HepG2 (cell line): ENCODE results near the gene TUBGCP6. TPM values are rescaled to one million over a fixed set of nuclear protein-coding genes. Genes with fewer than 3 reads are reported as not detected.

ENCODE experiments used
- ATAC-seq: fragments of 200-7000 bp; cut with Tn5 transposase; 3 replicates; pipeline ENCODE4 v1.9.1; 2020; ENCODE audit warnings: mild to moderate bottlenecking, moderate library complexity
- BruUV-seq: library from RNA; stranded (reverse); fragments of 400-500 nt; replicated peaks from 2 replicates; lab custom pipeline; 2021; lab: Mats Ljungman, UMichigan
- CTCF ChIA-PET: fragments of 300-600 bp; formaldehyde crosslinking; extraction: SDS; loops from one replicate; lab custom pipeline; 2021; ENCODE audit warnings: low total read pairs, inconsistent platforms, low intra/inter-chr PET ratio; lab: Yijun Ruan, JAX
- POLR2A ChIA-PET: fragments of 350-600 bp; sonication (Branson Sonifier 250); formaldehyde crosslinking; loops from one replicate; lab custom pipeline; 2020; ENCODE audit warnings: antibody characterized with exemption, inconsistent platforms; lab: Yijun Ruan, JAX
- DNase-seq: peaks from one replicate; pipeline ENCODE4 v3.0.0-alpha.2; 2015; ENCODE audit warnings: low spot score
- FAIRE-seq: peaks from 3 replicates; lab custom pipeline; 2011; peaks lifted over from hg19 to GRCh38; lab: Jason Lieb, UNC
- H2AFZ ChIP-seq: one replicate; pipeline ENCODE4 v1.6.1; 2011; ENCODE audit warnings: low read length, inconsistent platforms
- H3K27ac ChIP-seq: fragments of 300-600 bp; 3 replicates; pipeline ENCODE4 v1.8.0; 2011; ENCODE audit warnings: mixed run types, mild to moderate bottlenecking, mixed read lengths, low read length, inconsistent platforms; ENCODE audit not compliant: insufficient read depth; ENCODE audit errors: extremely low read length
- H3K27me3 ChIP-seq, 2 experiments: fragments of 200-600 bp in 1 of 2; 2 replicates in 1 of 2; 3 replicates in 1 of 2; pipeline versions ENCODE4 v1.6.0 to v1.8.0; 2011; ENCODE audit warnings: low read length in 2 of 2, mild to moderate bottlenecking in 2 of 2, moderate library complexity in 2 of 2, inconsistent platforms in 1 of 2; ENCODE audit not compliant: insufficient read depth in 2 of 2, control insufficient read depth in 1 of 2
- H3K36me3 ChIP-seq, 2 experiments: fragments of 200-600 bp in 1 of 2; replicated peaks in 1 of 2; 2 replicates in 1 of 2; 3 replicates in 1 of 2; pipeline versions ENCODE4 v1.5.1 to v1.8.0; 2011; ENCODE audit warnings: low read length in 2 of 2, inconsistent platforms in 1 of 2; ENCODE audit not compliant: insufficient read depth in 2 of 2, control insufficient read depth in 1 of 2
- H3K4me1 ChIP-seq: 2 replicates; pipeline ENCODE4 v1.5.1; 2012; ENCODE audit warnings: low read length, inconsistent platforms; ENCODE audit not compliant: insufficient read depth
- H3K4me2 ChIP-seq: 2 replicates; pipeline ENCODE4 v1.6.0; 2011; ENCODE audit warnings: low read depth, low read length, inconsistent platforms
- H3K4me3 ChIP-seq, 3 experiments: fragments of 200-600 bp in 1 of 3; sonication (generic), shearing (Covaris generic) in 1 of 3; replicated peaks in 1 of 3; 2 replicates each; pipeline ENCODE4 v1.5.1; 2011 to 2016; ENCODE audit warnings: low read length in 3 of 3, inconsistent platforms in 2 of 3, low read depth in 2 of 3, mild to moderate bottlenecking in 2 of 3, control low read depth in 1 of 3, mixed read lengths in 1 of 3; ENCODE audit not compliant: insufficient read depth in 1 of 3
- H3K79me2 ChIP-seq: one replicate; pipeline ENCODE4 v1.6.1; 2011; ENCODE audit warnings: low read length, inconsistent platforms; ENCODE audit not compliant: insufficient read depth
- H3K9ac ChIP-seq: 2 replicates; pipeline ENCODE4 v1.6.0; 2011; ENCODE audit warnings: mild to moderate bottlenecking, low read depth, low read length, inconsistent platforms; ENCODE audit not compliant: insufficient read depth
- H3K9me3 ChIP-seq: 2 replicates; pipeline ENCODE4 v1.5.1; 2012; ENCODE audit warnings: mild to moderate bottlenecking, low read length
- H4K20me1 ChIP-seq: 2 replicates; pipeline ENCODE4 v1.6.0; 2011; ENCODE audit warnings: inconsistent platforms, mild to moderate bottlenecking, low read length, moderate library complexity; ENCODE audit not compliant: insufficient read depth
- CENPX ChIP-seq: sonication (generic); formaldehyde crosslinking; IDR thresholded peaks from 2 replicates; pipeline ENCODE4 v1.9.0; 2021; ENCODE audit warnings: mild to moderate bottlenecking, missing genetic modification reagents, moderate library complexity
- GABPB1 ChIP-seq: IDR thresholded peaks from 2 replicates; pipeline ENCODE4 v1.6.1; 2016; ENCODE audit warnings: mild to moderate bottlenecking, missing genetic modification reagents, moderate library complexity, missing compliant biosample characterization
- HOXA5 ChIP-seq: sonication (generic); formaldehyde crosslinking; IDR thresholded peaks from 2 replicates; pipeline ENCODE4 v1.4.0; 2020; ENCODE audit warnings: missing genetic modification reagents
- MTF2 ChIP-seq: sonication (generic); formaldehyde crosslinking; IDR thresholded peaks from 2 replicates; pipeline ENCODE4 v1.5.0; 2020; ENCODE audit warnings: missing genetic modification reagents, borderline replicate concordance
- PAX8 ChIP-seq: sonication (generic); formaldehyde crosslinking; IDR thresholded peaks from 2 replicates; pipeline ENCODE4 v1.8.0; 2022; ENCODE audit warnings: mild to moderate bottlenecking, missing genetic modification reagents, borderline replicate concordance
- RXRB ChIP-seq: IDR thresholded peaks from 2 replicates; pipeline ENCODE4 v1.6.1; 2016; ENCODE audit warnings: borderline replicate concordance, missing genetic modification reagents, missing compliant biosample characterization
- ZBTB1 ChIP-seq: sonication (generic); formaldehyde crosslinking; IDR thresholded peaks from 2 replicates; pipeline ENCODE4 v1.4.0; 2020; ENCODE audit warnings: missing genetic modification reagents, borderline replicate concordance
- ZMYM3 ChIP-seq: sonication (generic); formaldehyde crosslinking; IDR thresholded peaks from 2 replicates; pipeline ENCODE4 v1.5.1; 2020; ENCODE audit warnings: mild to moderate bottlenecking, missing genetic modification reagents
- ZNF678 ChIP-seq: sonication (generic); formaldehyde crosslinking; IDR thresholded peaks from 2 replicates; pipeline ENCODE4 v1.4.0; 2020; ENCODE audit warnings: mild to moderate bottlenecking, missing genetic modification reagents
- ZNF883 ChIP-seq: sonication (generic); formaldehyde crosslinking; IDR thresholded peaks from 2 replicates; pipeline ENCODE4 v1.5.1; 2020; ENCODE audit warnings: mild to moderate bottlenecking, missing genetic modification reagents; ENCODE audit errors: not compliant biosample characterization
- WGBS: methylation state at CpG from one replicate; pipeline ENCODE4 v1.1.6; 2017; ENCODE audit warnings: low lambda C conversion rate; 5-methylcytosine and 5-hydroxymethylcytosine counted together
- in situ Hi-C: cut with HindIII; loops from 2 replicates; pipeline ENCODE4 v1.10.0; 2017; ENCODE audit warnings: low pct_unique_long_range_greater_than_20kb; ENCODE audit not compliant: extremely low pct_ligation_motif_present
- intact Hi-C: fragments of 100-400 bp; cut with micrococcal nuclease; formaldehyde crosslinking; loops from one replicate; pipeline ENCODE4 v1.10.0; 2022; ENCODE audit not compliant: unreplicated experiment
- polyA plus RNA-seq, 8 experiments: library from polyadenylated mRNA; depleted of rRNA in 3 of 8; stranded (reverse) in 7 of 8; unstranded in 1 of 8; fragments of >200 nt; fragmentation: Illumina TruSeq in 4 of 8; extraction: Trizol in 4 of 8; gene quantifications; 2 replicates each; pipeline versions ENCODE4 v1.2.1 to v1.2.3, GENCODE V29; 2011 to 2016; ENCODE audit warnings: low read depth in 4 of 8, missing spikeins in 1 of 8, mixed read lengths in 1 of 8; ENCODE audit not compliant: insufficient read depth in 1 of 8
- total RNA-seq, 5 experiments: library from RNA; depleted of rRNA; stranded (reverse); fragments of >200 nt; fragmentation: Illumina TruSeq; extraction: Trizol; gene quantifications; 2 replicates each; pipeline ENCODE4 v1.2.3, GENCODE V29; 2016; ENCODE audit warnings: low read depth in 1 of 5
- TF ChIP-seq, protein P1 (sequence below): sonication (generic); formaldehyde crosslinking; IDR thresholded peaks from 2 replicates; pipeline ENCODE4 v1.5.1; 2020; ENCODE audit warnings: mild to moderate bottlenecking, moderate library complexity, missing genetic modification reagents
- TF ChIP-seq, protein P2 (sequence below): sonication (generic); formaldehyde crosslinking; IDR thresholded peaks from 2 replicates; pipeline ENCODE4 v1.8.0; 2022; ENCODE audit warnings: missing genetic modification reagents, mild to moderate bottlenecking, moderate library complexity, borderline replicate concordance
- TF ChIP-seq, protein P3 (sequence below): sonication (generic); formaldehyde crosslinking; IDR thresholded peaks from 2 replicates; pipeline ENCODE4 v1.4.0; 2020; ENCODE audit warnings: mild to moderate bottlenecking, missing genetic modification reagents

TUBGCP6 gene
- total and polyA plus RNA-seq, 2 of the 13 experiments (the other 11 are each of a cell fraction or from before 2014, with no cell fraction given) = 14.6 to 15.7 TPM

DNA sequence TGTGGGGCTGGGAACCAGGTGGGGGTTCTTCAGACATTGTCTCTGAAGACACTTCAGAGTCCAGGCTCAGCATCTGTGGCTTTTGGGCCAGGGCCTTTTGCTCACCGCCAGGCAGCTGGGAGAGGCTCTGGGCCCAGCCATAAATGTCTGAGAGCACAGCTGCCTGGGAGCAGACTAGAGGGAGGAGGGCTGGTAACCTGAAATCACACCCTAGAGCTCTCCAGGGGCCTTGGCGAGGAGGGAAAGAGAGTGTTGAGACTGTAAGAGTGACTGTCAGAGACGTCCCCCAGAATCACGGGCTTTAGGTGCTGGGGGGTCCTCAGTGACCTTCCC, 55.0 kb downstream of the TUBGCP6 start:
- Histone ChIP-seq H3K27me3 (no peaks in the 10 kb centered on the region), H3K9me3 (no peaks in the 10 kb centered on the region), H4K20me1 (peaks cover 2% of the 10 kb centered on the region; the same call in 1 of the 2 replicates), H3K9ac (no peak overlapping the region), H3K27ac (no peak overlapping the region), H2AFZ (no peak overlapping the region), H3K36me3 (peaks cover 12 to 22% of the 10 kb centered on the region in 2 experiments; a peak in 4 of 5 replicates), H3K79me2 (peaks cover 18% of the 10 kb centered on the region), H3K4me3 (no peak overlapping the region), H3K4me2 (no peak overlapping the region), H3K4me1 (peaks cover 16% of the 10 kb centered on the region)
- TF ChIP-seq, protein P1, sequence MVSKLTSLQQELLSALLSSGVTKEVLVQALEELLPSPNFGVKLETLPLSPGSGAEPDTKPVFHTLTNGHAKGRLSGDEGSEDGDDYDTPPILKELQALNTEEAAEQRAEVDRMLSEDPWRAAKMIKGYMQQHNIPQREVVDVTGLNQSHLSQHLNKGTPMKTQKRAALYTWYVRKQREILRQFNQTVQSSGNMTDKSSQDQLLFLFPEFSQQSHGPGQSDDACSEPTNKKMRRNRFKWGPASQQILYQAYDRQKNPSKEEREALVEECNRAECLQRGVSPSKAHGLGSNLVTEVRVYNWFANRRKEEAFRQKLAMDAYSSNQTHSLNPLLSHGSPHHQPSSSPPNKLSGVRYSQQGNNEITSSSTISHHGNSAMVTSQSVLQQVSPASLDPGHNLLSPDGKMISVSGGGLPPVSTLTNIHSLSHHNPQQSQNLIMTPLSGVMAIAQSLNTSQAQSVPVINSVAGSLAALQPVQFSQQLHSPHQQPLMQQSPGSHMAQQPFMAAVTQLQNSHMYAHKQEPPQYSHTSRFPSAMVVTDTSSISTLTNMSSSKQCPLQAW = no peak
- TF ChIP-seq RXRB (no peak), MTF2 (CRISPR knock-in tag) (no peak), ZMYM3 (CRISPR knock-in tag) (no peak), ZBTB1 (CRISPR knock-in tag) (no peak), ZNF883 (CRISPR knock-in tag) (no peak), GABPB1 (CRISPR knock-in tag) (no peak), CENPX (no peak), HOXA5 (CRISPR knock-in tag) (no peak), ZNF678 (CRISPR knock-in tag) (no peak), PAX8 (CRISPR knock-in tag) (no peak)
- TF ChIP-seq, protein P2, sequence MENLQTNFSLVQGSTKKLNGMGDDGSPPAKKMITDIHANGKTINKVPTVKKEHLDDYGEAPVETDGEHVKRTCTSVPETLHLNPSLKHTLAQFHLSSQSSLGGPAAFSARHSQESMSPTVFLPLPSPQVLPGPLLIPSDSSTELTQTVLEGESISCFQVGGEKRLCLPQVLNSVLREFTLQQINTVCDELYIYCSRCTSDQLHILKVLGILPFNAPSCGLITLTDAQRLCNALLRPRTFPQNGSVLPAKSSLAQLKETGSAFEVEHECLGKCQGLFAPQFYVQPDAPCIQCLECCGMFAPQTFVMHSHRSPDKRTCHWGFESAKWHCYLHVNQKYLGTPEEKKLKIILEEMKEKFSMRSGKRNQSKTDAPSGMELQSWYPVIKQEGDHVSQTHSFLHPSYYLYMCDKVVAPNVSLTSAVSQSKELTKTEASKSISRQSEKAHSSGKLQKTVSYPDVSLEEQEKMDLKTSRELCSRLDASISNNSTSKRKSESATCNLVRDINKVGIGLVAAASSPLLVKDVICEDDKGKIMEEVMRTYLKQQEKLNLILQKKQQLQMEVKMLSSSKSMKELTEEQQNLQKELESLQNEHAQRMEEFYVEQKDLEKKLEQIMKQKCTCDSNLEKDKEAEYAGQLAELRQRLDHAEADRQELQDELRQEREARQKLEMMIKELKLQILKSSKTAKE (CRISPR knock-in tag) = no peak
- TF ChIP-seq, protein P3, sequence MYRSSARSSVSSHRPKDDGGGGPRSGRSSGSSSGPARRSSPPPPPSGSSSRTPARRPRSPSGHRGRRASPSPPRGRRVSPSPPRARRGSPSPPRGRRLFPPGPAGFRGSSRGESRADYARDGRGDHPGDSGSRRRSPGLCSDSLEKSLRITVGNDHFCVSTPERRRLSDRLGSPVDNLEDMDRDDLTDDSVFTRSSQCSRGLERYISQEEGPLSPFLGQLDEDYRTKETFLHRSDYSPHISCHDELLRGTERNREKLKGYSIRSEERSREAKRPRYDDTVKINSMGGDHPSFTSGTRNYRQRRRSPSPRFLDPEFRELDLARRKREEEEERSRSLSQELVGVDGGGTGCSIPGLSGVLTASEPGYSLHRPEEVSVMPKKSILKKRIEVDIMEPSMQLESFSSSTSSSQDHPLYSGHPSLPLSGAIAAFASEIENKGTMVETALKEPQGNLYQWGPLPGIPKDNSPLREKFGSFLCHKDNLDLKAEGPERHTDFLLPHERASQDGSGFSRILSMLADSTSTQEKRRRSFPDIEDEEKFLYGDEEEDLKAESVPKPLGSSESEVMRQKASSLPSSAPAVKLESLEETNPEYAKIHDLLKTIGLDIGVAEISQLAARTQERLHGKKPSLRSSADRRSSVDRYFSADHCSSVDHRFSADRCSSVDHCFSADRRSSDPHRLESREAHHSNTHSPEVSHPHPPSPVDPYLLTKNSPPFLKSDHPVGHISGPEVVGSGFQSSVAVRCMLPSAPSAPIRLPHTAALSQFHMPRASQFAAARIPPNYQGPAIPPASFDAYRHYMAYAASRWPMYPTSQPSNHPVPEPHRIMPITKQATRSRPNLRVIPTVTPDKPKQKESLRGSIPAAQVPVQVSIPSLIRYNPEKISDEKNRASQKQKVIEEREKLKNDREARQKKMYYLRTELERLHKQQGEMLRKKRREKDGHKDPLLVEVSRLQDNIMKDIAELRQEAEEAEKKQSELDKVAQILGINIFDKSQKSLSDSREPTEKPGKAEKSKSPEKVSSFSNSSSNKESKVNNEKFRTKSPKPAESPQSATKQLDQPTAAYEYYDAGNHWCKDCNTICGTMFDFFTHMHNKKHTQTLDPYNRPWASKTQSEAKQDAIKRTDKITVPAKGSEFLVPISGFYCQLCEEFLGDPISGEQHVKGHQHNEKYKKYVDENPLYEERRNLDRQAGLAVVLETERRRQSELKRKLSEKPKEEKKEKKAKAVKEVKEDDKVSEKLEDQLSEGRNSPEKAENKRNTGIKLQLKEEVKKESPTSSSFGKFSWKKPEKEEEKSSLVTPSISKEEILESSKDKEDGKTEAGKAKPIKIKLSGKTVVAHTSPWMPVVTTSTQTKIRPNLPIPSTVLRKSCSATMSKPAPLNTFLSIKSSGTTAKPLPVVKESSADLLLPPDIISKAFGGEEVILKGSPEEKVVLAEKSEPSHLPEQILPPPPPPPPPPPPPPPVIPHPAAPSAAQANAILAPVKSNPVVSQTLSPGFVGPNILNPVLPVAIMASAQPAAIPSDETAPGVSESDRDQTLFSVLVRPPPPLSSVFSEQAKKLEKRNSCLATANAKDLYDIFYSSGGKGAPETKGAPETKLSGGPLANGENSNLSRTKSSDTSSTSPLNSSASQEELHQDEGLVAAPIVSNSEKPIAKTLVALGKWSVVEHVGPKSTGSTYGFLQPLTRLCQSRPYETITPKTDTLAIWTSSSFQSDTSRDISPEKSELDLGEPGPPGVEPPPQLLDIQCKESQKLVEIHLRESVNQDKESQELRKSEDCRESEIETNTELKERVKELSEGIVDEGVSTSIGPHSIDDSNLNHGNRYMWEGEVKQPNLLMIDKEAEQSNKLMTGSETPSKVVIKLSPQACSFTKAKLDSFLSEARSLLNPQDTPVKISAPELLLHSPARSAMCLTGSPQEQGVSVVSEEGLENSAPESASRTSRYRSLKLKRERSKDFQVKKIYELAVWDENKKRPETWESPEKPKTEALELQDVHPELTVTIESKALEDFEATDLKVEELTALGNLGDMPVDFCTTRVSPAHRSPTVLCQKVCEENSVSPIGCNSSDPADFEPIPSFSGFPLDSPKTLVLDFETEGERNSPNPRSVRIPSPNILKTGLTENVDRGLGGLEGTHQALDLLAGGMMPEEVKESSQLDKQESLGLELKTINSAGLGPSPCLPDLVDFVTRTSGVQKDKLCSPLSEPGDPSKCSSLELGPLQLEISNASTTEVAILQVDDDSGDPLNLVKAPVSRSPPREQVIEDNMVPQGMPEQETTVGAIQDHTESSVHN (CRISPR knock-in tag) = no peak
- DNase-seq (no peak), ATAC-seq (no peak), FAIRE-seq (no peak)
- BruUV-seq = no TSS peak
- ChIA-PET CTCF (no interaction called here), POLR2A (no interaction called here)
- 91% methylated on average over 4 of the region's 4 CpGs for WGBS
- in situ Hi-C loops (no loop called here), intact Hi-C loops (no loop called here)
